ENCODE results near the gene ENO1. TPM values are rescaled to one million over a fixed set of nuclear protein-coding genes. Genes with fewer than 3 reads are reported as not detected.

The ENO1 gene
- total and polyA plus RNA-seq, 2 of the 8 experiments (the other 6 are each of a cell fraction or from before 2014, with no cell fraction given) = 1,763 to 2,117 TPM

- Histone ChIP-seq H3K79me2 (ENCODE audit: control insufficient read depth in 1 of 2, insufficient read depth in 2 of 2, low read length in 2 of 2) (no peaks in the 10 kb centered on the region), H3K23ac (ENCODE audit: insufficient read length) (no peak overlapping the region), H3K9me3 (ENCODE audit: insufficient read depth in 2 of 2, low read depth in 1 of 2, low read length in 1 of 2) (no peaks in the 10 kb centered on the region), H3K4me2 (ENCODE audit: insufficient read depth in 1 of 2, low read depth in 2 of 2, low read length in 2 of 2) (no peak overlapping the region), H3K79me1 (ENCODE audit: low read depth, low read length) (no peaks in the 10 kb centered on the region), H2BK120ac (replicated peaks; ENCODE audit: low read depth, low read length) (no peak overlapping the region), H3K27me3 (replicated peaks in 1 of 4; ENCODE audit: control insufficient read depth in 3 of 4, extremely low read depth in 1 of 4, insufficient read depth in 3 of 4, low read length in 3 of 4) (no peaks in the 10 kb centered on the region), H2BK15ac (ENCODE audit: low read length) (no peak overlapping the region), H4K91ac (replicated peaks; ENCODE audit: insufficient read length, low read length) (no peak overlapping the region), H4K5ac (ENCODE audit: insufficient read length, low read depth, low read length) (no peak overlapping the region), H3K14ac (ENCODE audit: insufficient read length) (no peak overlapping the region), H2BK12ac (ENCODE audit: low read depth, low read length) (no peak overlapping the region), H2BK5ac (ENCODE audit: low read depth, low read length) (no peak overlapping the region), H3K4me3 (ENCODE audit: extremely low read depth in 1 of 4, insufficient read depth in 2 of 4, low read depth in 3 of 4, low read length in 4 of 4) (no peak overlapping the region), H2AFZ (ENCODE audit: low read length) (no peak overlapping the region), H2BK20ac (ENCODE audit: low read length) (no peak overlapping the region), H3K9ac (replicated peaks in 1 of 4; ENCODE audit: extremely low read depth in 1 of 4, low read depth in 3 of 4, low read length in 3 of 4) (no peak overlapping the region; a peak in 1 of 7 replicates), H4K20me1 (replicated peaks in 1 of 2; ENCODE audit: control insufficient read depth in 1 of 2, insufficient read depth in 2 of 2, low read length in 2 of 2) (no peaks in the 10 kb centered on the region), H2AK5ac (ENCODE audit: low read depth, low read length) (no peak overlapping the region), H3K23me2 (ENCODE audit: low read depth, low read length) (no peaks in the 10 kb centered on the region), H3K56ac (replicated peaks; ENCODE audit: insufficient read length, low read depth, low read length) (no peak overlapping the region), H3K4me1 (replicated peaks in 1 of 4; ENCODE audit: control insufficient read depth in 3 of 4, insufficient read depth in 4 of 4, low read length in 3 of 4) (no peaks in the 10 kb centered on the region), H4K8ac (ENCODE audit: extremely low read depth, insufficient read depth, low read length) (no peak overlapping the region), H3K27ac (ENCODE audit: low read depth, low read length) (no peak overlapping the region), H3K36me3 (ENCODE audit: control insufficient read depth in 2 of 4, insufficient read depth in 4 of 4, low read length in 3 of 4) (no peaks in the 10 kb centered on the region), H3K4ac (replicated peaks; ENCODE audit: insufficient read length, low read depth, low read length) (no peak overlapping the region), H3K18ac (ENCODE audit: extremely low read depth, low read length) (no peak overlapping the region)
- ChIA-PET CTCF (ENCODE audit: partially characterized antibody) (interaction anchor here (1.2 to 4.2 kb wide), 6 partner anchors 10 to 169 kb away, joined by 3 to 32 read pairs (median 4); no protein-coding TSS in a partner anchor), POLR2A (ENCODE audit: partially characterized antibody) (interaction anchor here (1.3 to 39.6 kb wide), 2 partner anchors 13 to 34 kb away, joined by 4 to 880 read pairs; partner anchors contain the start of gene ENO1)
- 90% methylated on average over 14 of the region's 14 CpGs; no CpG with 5 or more reads in 1 of the 2 experiments for WGBS, 2 experiments (ENCODE audit: extremely low coverage in 1 of 2, insufficient coverage in 1 of 2, insufficient read length in 1 of 2, insufficient replicate concordance in 2 of 2, low coverage in 1 of 2, low lambda C conversion rate in 2 of 2, missing lambda C conversion rate in 1 of 2)
- no peak for DNase-seq (ENCODE audit: low read depth in 1 of 2, low spot score in 2 of 2)
- TF ChIP-seq CHD2 (IDR thresholded peaks at IDR 0.05; ENCODE audit: low read length) (no peak), SP1 (IDR thresholded peaks at IDR 0.05; ENCODE audit: low read depth, low read length) (no peak), SP2 (IDR thresholded peaks at IDR 0.05; ENCODE audit: low read length) (no peak), SIRT6 (IDR thresholded peaks at IDR 0.05; ENCODE audit: low read length) (no peak), BACH1 (IDR thresholded peaks at IDR 0.05; ENCODE audit: low read length) (no peak), MAFK (IDR thresholded peaks at IDR 0.05; ENCODE audit: low read depth, low read length) (no peak), RFX5 (IDR thresholded peaks at IDR 0.05; ENCODE audit: borderline replicate concordance, low read depth, low read length) (no peak)
- FAIRE-seq = no peak
Measured at GRCh38 chr1:8835941-8836643, 42.4 kb downstream of the ENO1 start.

Measured in H1 (cell line).